NCI-H2196 (cell line): ENCODE measurements around the gene UGP2.
"Not testable (repeated sequence)": the region's sequence is repeated elsewhere in the genome, so short reads cannot be mapped to it uniquely, and the experiment has no call there.

Experiments
- DNase-seq: peaks from one replicate; lab custom pipeline; 2025; ENCODE audit not compliant: unreplicated experiment; lab: John Stamatoyannopoulos, UW

UGP2 gene

GRCh38 chr2:63840081-63840784 is 1.5 kb upstream of the UGP2 start:
- no peak for DNase-seq

GRCh38 chr2:63840785-63841253 is 877 bp upstream of the UGP2 start:
- peak; percentile 88 for DNase-seq

- no peak for DNase-seq
These were observed 709 bp downstream of the UGP2 start for GRCh38 chr2:63842149-63843061.

- no peak for DNase-seq
These were observed 1.4 kb downstream of the UGP2 start for GRCh38 chr2:63843093-63843492.

- no peak for DNase-seq
These were observed 2.1 kb downstream of the UGP2 start for GRCh38 chr2:63843791-63844190.

GRCh38 chr2:63844616-63845015 is 2.9 kb downstream of the UGP2 start:
- DNase-seq, result no peak

- no peak for DNase-seq
These were observed 4.2 kb downstream of the UGP2 start for GRCh38 chr2:63845866-63846265.

GRCh38 chr2:63846487-63846886 is 4.8 kb downstream of the UGP2 start:
- DNase-seq, result no peak

- DNase-seq, result not testable (repeated sequence)
These were observed 5.9 kb downstream of the UGP2 start for GRCh38 chr2:63847571-63847970.

- DNase-seq, result no peak
These were observed 7.9 kb downstream of the UGP2 start for GRCh38 chr2:63849381-63850203.

GRCh38 chr2:63850204-63850571 is 8.5 kb downstream of the UGP2 start:
- no peak for DNase-seq

- DNase-seq, result no peak
These were observed 9.0 kb downstream of the UGP2 start for GRCh38 chr2:63850649-63851048.

GRCh38 chr2:63851691-63852311 is 10.1 kb downstream of the UGP2 start:
- DNase-seq, result no peak

GRCh38 chr2:63853527-63854310 is 12.0 kb downstream of the UGP2 start:
- DNase-seq, result no peak

- DNase-seq, result no peak
These were observed 14.0 kb downstream of the UGP2 start for GRCh38 chr2:63855418-63856302.

- DNase-seq, result no peak
These were observed 14.6 kb downstream of the UGP2 start for GRCh38 chr2:63856303-63856603.

GRCh38 chr2:63858291-63858690 is 16.6 kb downstream of the UGP2 start:
- no peak for DNase-seq

GRCh38 chr2:63861220-63861822 is 19.6 kb downstream of the UGP2 start:
- DNase-seq, result no peak

GRCh38 chr2:63862806-63863205 is 21.1 kb downstream of the UGP2 start:
- no peak for DNase-seq
